ENCODE measurements around the gene ARHGEF12. TPM values are rescaled to one million over a fixed set of nuclear protein-coding genes. Genes with fewer than 3 reads are reported as not detected.

ARHGEF12 gene
- total RNA-seq, 1 donor, result 134 TPM

- H2AFZ ChIP-seq (ENCODE audit: low read length), result no peak overlapping the region
- H3K79me2 ChIP-seq (ENCODE audit: insufficient read depth, low read length), result no peaks in the 10 kb centered on the region
- TF ChIP-seq, protein P1, sequence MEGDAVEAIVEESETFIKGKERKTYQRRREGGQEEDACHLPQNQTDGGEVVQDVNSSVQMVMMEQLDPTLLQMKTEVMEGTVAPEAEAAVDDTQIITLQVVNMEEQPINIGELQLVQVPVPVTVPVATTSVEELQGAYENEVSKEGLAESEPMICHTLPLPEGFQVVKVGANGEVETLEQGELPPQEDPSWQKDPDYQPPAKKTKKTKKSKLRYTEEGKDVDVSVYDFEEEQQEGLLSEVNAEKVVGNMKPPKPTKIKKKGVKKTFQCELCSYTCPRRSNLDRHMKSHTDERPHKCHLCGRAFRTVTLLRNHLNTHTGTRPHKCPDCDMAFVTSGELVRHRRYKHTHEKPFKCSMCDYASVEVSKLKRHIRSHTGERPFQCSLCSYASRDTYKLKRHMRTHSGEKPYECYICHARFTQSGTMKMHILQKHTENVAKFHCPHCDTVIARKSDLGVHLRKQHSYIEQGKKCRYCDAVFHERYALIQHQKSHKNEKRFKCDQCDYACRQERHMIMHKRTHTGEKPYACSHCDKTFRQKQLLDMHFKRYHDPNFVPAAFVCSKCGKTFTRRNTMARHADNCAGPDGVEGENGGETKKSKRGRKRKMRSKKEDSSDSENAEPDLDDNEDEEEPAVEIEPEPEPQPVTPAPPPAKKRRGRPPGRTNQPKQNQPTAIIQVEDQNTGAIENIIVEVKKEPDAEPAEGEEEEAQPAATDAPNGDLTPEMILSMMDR (IDR thresholded peaks at IDR 0.05; ENCODE audit: extremely low read depth, low read depth, low read length), result no peak
- peaks cover 74% of the 10 kb centered on the region for H3K36me3 ChIP-seq (ENCODE audit: insufficient read depth, low read length)
- no peak overlapping the region for H3K4me3 ChIP-seq (ENCODE audit: insufficient read depth, low read length)
- no peaks in the 10 kb centered on the region for H3K27me3 ChIP-seq (ENCODE audit: insufficient read depth, low read length)
- no peak for DNase-seq (ENCODE audit: insufficient read length, low spot score, missing footprints)
- no peaks in the 10 kb centered on the region for H3K9me3 ChIP-seq (ENCODE audit: low read depth, low read length)
- no peak overlapping the region for H3K27ac ChIP-seq (ENCODE audit: low read depth, low read length)
- H3K4me1 ChIP-seq (ENCODE audit: insufficient read depth, low read length), result peaks cover 8% of the 10 kb centered on the region
- no peaks in the 10 kb centered on the region for H4K20me1 ChIP-seq (ENCODE audit: insufficient read depth, low read length)
- H3K4me2 ChIP-seq (ENCODE audit: insufficient read depth, low read length), result no peak overlapping the region
Measured at GRCh38 chr11:120465921-120466534, 129.8 kb downstream of the ARHGEF12 start.

DNA sequence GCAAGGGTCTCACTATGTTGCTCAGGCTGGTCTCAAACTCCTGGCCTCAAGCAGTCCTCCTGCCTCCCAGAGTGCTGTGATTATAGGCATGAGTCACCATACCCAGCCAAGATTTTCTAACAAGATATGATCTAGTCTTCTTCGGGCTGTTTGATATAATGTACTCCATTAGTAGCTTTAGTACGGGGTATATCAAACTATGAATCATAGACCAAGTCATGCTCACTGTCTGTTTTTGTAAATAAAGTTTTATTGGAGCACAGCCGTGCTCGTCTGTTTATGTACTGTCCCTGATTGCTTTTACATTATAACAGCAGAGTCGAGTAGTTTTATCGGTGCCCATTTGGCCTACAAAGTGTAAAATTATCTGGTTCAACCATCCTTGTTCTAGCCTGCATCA lies 131.4 kb downstream of the ARHGEF12 start:
- Histone ChIP-seq H3K79me2 (ENCODE audit: insufficient read depth, low read length) (no peaks in the 10 kb centered on the region), H3K36me3 (ENCODE audit: insufficient read depth, low read length) (peaks cover 58% of the 10 kb centered on the region), H2AFZ (ENCODE audit: low read length) (no peak overlapping the region), H3K4me2 (ENCODE audit: insufficient read depth, low read length) (no peak overlapping the region), H3K27me3 (ENCODE audit: insufficient read depth, low read length) (no peaks in the 10 kb centered on the region), H4K20me1 (ENCODE audit: insufficient read depth, low read length) (no peaks in the 10 kb centered on the region), H3K9me3 (ENCODE audit: low read depth, low read length) (no peaks in the 10 kb centered on the region), H3K27ac (ENCODE audit: low read depth, low read length) (no peak overlapping the region), H3K4me1 (ENCODE audit: insufficient read depth, low read length) (peaks cover 12% of the 10 kb centered on the region), H3K4me3 (ENCODE audit: insufficient read depth, low read length) (no peak overlapping the region)
- TF ChIP-seq, protein P1 (IDR thresholded peaks at IDR 0.05; ENCODE audit: extremely low read depth, low read depth, low read length), result no peak
- no peak for DNase-seq (ENCODE audit: insufficient read length, low spot score, missing footprints)

- DNase-seq (ENCODE audit: insufficient read length, low spot score, missing footprints), result peak; percentile 64
- no peak overlapping the region for H3K4me3 ChIP-seq (ENCODE audit: insufficient read depth, low read length)
- no peaks in the 10 kb centered on the region for H3K27me3 ChIP-seq (ENCODE audit: insufficient read depth, low read length)
- no peaks in the 10 kb centered on the region for H4K20me1 ChIP-seq (ENCODE audit: insufficient read depth, low read length)
- no peak overlapping the region for H3K4me2 ChIP-seq (ENCODE audit: insufficient read depth, low read length)
- H3K4me1 ChIP-seq (ENCODE audit: insufficient read depth, low read length), result peaks cover 12% of the 10 kb centered on the region
- H2AFZ ChIP-seq (ENCODE audit: low read length), result no peak overlapping the region
- peak overlapping the region; percentile 60 for H3K27ac ChIP-seq (ENCODE audit: low read depth, low read length)
- H3K79me2 ChIP-seq (ENCODE audit: insufficient read depth, low read length), result no peaks in the 10 kb centered on the region
- TF ChIP-seq, protein P1 (IDR thresholded peaks at IDR 0.05; ENCODE audit: extremely low read depth, low read depth, low read length), result no peak
- no peaks in the 10 kb centered on the region for H3K9me3 ChIP-seq (ENCODE audit: low read depth, low read length)
- H3K36me3 ChIP-seq (ENCODE audit: insufficient read depth, low read length), result peaks cover 63% of the 10 kb centered on the region
Measured at GRCh38 chr11:120471131-120471530, 134.9 kb downstream of the ARHGEF12 start.

DNA sequence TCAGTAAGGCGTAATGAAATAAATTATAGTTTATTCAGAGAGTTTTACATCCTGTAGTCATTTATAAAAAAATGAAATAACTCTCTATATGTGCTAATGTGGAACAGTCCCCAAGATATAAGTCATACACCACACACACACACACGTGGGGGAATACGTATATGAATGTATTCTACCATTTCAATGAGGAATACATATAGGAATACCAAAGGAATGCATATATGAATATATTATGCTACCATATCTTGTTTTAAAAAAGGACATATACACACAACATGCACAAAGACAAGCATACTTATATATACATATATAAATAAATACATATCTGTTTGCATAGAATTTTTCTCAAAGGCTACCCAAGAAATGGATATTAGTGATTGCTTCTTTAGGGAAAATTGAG lies 135.8 kb downstream of the ARHGEF12 start:
- TF ChIP-seq, protein P1 (IDR thresholded peaks at IDR 0.05; ENCODE audit: extremely low read depth, low read depth, low read length), result no peak
- DNase-seq (ENCODE audit: insufficient read length, low spot score, missing footprints), result peak; percentile 31
- Histone ChIP-seq H3K4me3 (ENCODE audit: insufficient read depth, low read length) (no peak overlapping the region), H3K4me1 (ENCODE audit: insufficient read depth, low read length) (peaks cover 12% of the 10 kb centered on the region), H3K79me2 (ENCODE audit: insufficient read depth, low read length) (no peaks in the 10 kb centered on the region), H2AFZ (ENCODE audit: low read length) (no peak overlapping the region), H3K27ac (ENCODE audit: low read depth, low read length) (no peak overlapping the region), H4K20me1 (ENCODE audit: insufficient read depth, low read length) (no peaks in the 10 kb centered on the region), H3K9me3 (ENCODE audit: low read depth, low read length) (no peaks in the 10 kb centered on the region), H3K36me3 (ENCODE audit: insufficient read depth, low read length) (peaks cover 63% of the 10 kb centered on the region), H3K27me3 (ENCODE audit: insufficient read depth, low read length) (no peaks in the 10 kb centered on the region), H3K4me2 (ENCODE audit: insufficient read depth, low read length) (no peak overlapping the region)
